ENCODE results near the gene CNIH1. TPM values are rescaled to one million over a fixed set of nuclear protein-coding genes. Genes with fewer than 3 reads are reported as not detected.

The CNIH1 gene
- total and polyA plus RNA-seq, 2 of the 13 experiments (the other 11 are each of a cell fraction or from before 2014, with no cell fraction given), result 166 to 421 TPM

GRCh38 chr14:54447231-54447692 is 6.1 kb upstream of the CNIH1 start (continued):
- peak; percentile 82 for TF ChIP-seq ARID3A (IDR thresholded peaks at IDR 0.05; ENCODE audit: low read depth, low read length)
- TF ChIP-seq ZC3H13 (CRISPR knock-in tag; IDR thresholded peaks at IDR 0.05), result 0 out of 2 replicates have a peak, but pooled peaks have one; percentile 34
- no peak for TF ChIP-seq SSRP1 (CRISPR knock-in tag; IDR thresholded peaks at IDR 0.05)
- no peak for TF ChIP-seq FOXK2 (IDR thresholded peaks at IDR 0.05)
- TF ChIP-seq DR1 (CRISPR knock-in tag; IDR thresholded peaks at IDR 0.05), result no peak
- 0 out of 2 replicates have a peak, but pooled peaks have one; percentile 25 for TF ChIP-seq ZMYM3 (CRISPR knock-in tag; IDR thresholded peaks at IDR 0.05)
- TF ChIP-seq SRSF9 (IDR thresholded peaks at IDR 0.05; ENCODE audit: borderline replicate concordance, insufficient read depth, low read depth, low read length, poor library complexity, severe bottlenecking), result no peak
- no peak for TF ChIP-seq AKAP8 (CRISPR knock-in tag; IDR thresholded peaks at IDR 0.05)
- TF ChIP-seq ZNF282 (IDR thresholded peaks at IDR 0.05; ENCODE audit: partially characterized antibody), result no peak
- 0 out of 2 replicates have a peak, but pooled peaks have one; percentile 46 for TF ChIP-seq KLF6 (CRISPR knock-in tag; IDR thresholded peaks at IDR 0.05)
- TF ChIP-seq MXD3 (CRISPR knock-in tag; IDR thresholded peaks at IDR 0.05), result no peak
- no peak for TF ChIP-seq SMAD1 (CRISPR knock-in tag; IDR thresholded peaks at IDR 0.05; ENCODE audit: borderline replicate concordance, low read depth)
- TF ChIP-seq FIP1L1 (IDR thresholded peaks at IDR 0.05; ENCODE audit: borderline replicate concordance, insufficient read depth, low read depth, low read length), result no peak
- TF ChIP-seq LBX2 (CRISPR knock-in tag; IDR thresholded peaks at IDR 0.05; ENCODE audit: borderline replicate concordance), result no peak
- no peak for TF ChIP-seq ZBTB46 (CRISPR knock-in tag; IDR thresholded peaks at IDR 0.05; ENCODE audit: borderline replicate concordance)
- no peak for TF ChIP-seq JDP2 (CRISPR knock-in tag; IDR thresholded peaks at IDR 0.05; ENCODE audit: borderline replicate concordance)
- TF ChIP-seq CCAR2 (optimal IDR thresholded peaks at IDR 0.05; ENCODE audit: low read depth, low read length), result no peak
- no peak for TF ChIP-seq HMGXB4 (CRISPR knock-in tag; IDR thresholded peaks at IDR 0.05; ENCODE audit: borderline replicate concordance in 1 of 2, low read depth in 1 of 2)
- no peak for TF ChIP-seq ZNF225 (CRISPR knock-in tag; IDR thresholded peaks at IDR 0.05)
- TF ChIP-seq ZEB1 (IDR thresholded peaks at IDR 0.05; ENCODE audit: insufficient replicate concordance, low read depth), result no peak
- peak; percentile 92 for TF ChIP-seq RCOR2 (CRISPR knock-in tag; IDR thresholded peaks at IDR 0.05)
- no peak for TF ChIP-seq NKX3-1 (CRISPR knock-in tag; IDR thresholded peaks at IDR 0.05)
- TF ChIP-seq ZBTB25 (CRISPR knock-in tag; IDR thresholded peaks at IDR 0.05), result no peak
- TF ChIP-seq NFATC3 (CRISPR knock-in tag; IDR thresholded peaks at IDR 0.05), result no peak

All from HepG2 (cell line).